Stomach (tissue), 4 donors: ENCODE measurements around the gene PLK5.

Source experiments
- CTCF ChIP-seq, 7 experiments: fragments of 450-650 bp in 4 of 7; fragments of 200-600 bp in 3 of 7; sonication (generic) in 3 of 7; IDR thresholded peaks; one replicate each; pipeline ENCODE4 v1.5.1; 2016 to 2019; ENCODE audit warnings: antibody characterized with exemption in 7 of 7, control low read depth in 2 of 7, mild to moderate bottlenecking in 1 of 7
- POLR2AphosphoS5 ChIP-seq, 3 donors: sonication (generic); formaldehyde crosslinking; IDR thresholded peaks; one replicate each; pipeline ENCODE4 v1.6.1; 2016; ENCODE audit warnings: antibody characterized with exemption in 3 of 3

- no peak for TF ChIP-seq CTCF (IDR thresholded peaks at IDR 0.05)
- no peak for TF ChIP-seq POLR2AphosphoS5 (IDR thresholded peaks at IDR 0.05)
Measured at GRCh38 chr19:1518471-1518870, 5.4 kb upstream of the PLK5 start.
